H1 (cell line): Measurements from ENCODE around the gene SSTR5. TPM values are rescaled to one million over a fixed set of nuclear protein-coding genes. Genes with fewer than 3 reads are reported as not detected.

ENCODE experiments used
- CHD2 ChIP-seq: IDR thresholded peaks from 2 replicates; pipeline ENCODE4 v1.6.1; 2012; ENCODE audit warnings: low read length, improper control_type of control experiment
- HDAC2 ChIP-seq, 2 experiments: fragments of 300-600 bp in 1 of 2; sonication (generic) in 1 of 2; IDR thresholded peaks; 2 replicates each; pipeline ENCODE4 v1.6.1; 2011 to 2012; ENCODE audit warnings: low read depth in 2 of 2, low read length in 2 of 2, mild to moderate bottlenecking in 2 of 2, moderate library complexity in 2 of 2, borderline replicate concordance in 1 of 2, inconsistent platforms in 1 of 2
- JUND ChIP-seq: IDR thresholded peaks from 2 replicates; pipeline ENCODE4 v1.6.1; 2011; ENCODE audit warnings: mild to moderate bottlenecking, improper control_type of control experiment, low read length
- RAD21 ChIP-seq, 2 experiments: IDR thresholded peaks in 1 of 2; conservative IDR thresholded peaks in 1 of 2; 2 replicates each; pipeline ENCODE4 v1.6.1; 2011; ENCODE audit warnings: low read depth in 2 of 2, low read length in 2 of 2, improper control_type of control experiment in 1 of 2, inconsistent platforms in 1 of 2, mild to moderate bottlenecking in 1 of 2, moderate library complexity in 1 of 2
- RBBP5 ChIP-seq: IDR thresholded peaks from 2 replicates; pipeline ENCODE4 v1.7.1; 2012; ENCODE audit warnings: low read depth, mild to moderate bottlenecking, inconsistent platforms, low read length, moderate library complexity, borderline replicate concordance
- RNF2 ChIP-seq: fragments of 200-900, 300-1000 bp; sonication (generic); IDR thresholded peaks from 2 replicates; pipeline ENCODE4 v1.7.1; 2016; ENCODE audit warnings: borderline replicate concordance, low read depth, mild to moderate bottlenecking, antibody characterized with exemption, low read length; ENCODE audit not compliant: poor library complexity, severe bottlenecking; ENCODE audit errors: missing control alignments
- SIRT6 ChIP-seq: IDR thresholded peaks from one replicate; pipeline ENCODE4 v1.7.1; 2012; ENCODE audit warnings: low read length, inconsistent platforms
- SP2 ChIP-seq: IDR thresholded peaks from 2 replicates; pipeline ENCODE4 v1.6.1; 2012; ENCODE audit warnings: mild to moderate bottlenecking, low read length, inconsistent platforms
- SUZ12 ChIP-seq: fragments of 200-600 bp; sonication (generic); IDR thresholded peaks from 2 replicates; pipeline ENCODE4 v1.6.1; 2012; ENCODE audit warnings: mild to moderate bottlenecking, inconsistent platforms, low read length, moderate library complexity, mixed read lengths
- TEAD4 ChIP-seq: IDR thresholded peaks from 2 replicates; pipeline ENCODE4 v1.6.1; 2012; ENCODE audit warnings: low read depth, low read length, inconsistent platforms, mixed read lengths
- polyA plus RNA-seq, 7 experiments: library from polyadenylated mRNA; depleted of rRNA in 3 of 7; stranded (reverse) in 5 of 7; unstranded in 2 of 7; fragments of >200 nt in 5 of 7; fragments of 200-250 nt in 2 of 7; gene quantifications; 1 replicate in 5 of 7; 2 replicates in 1 of 7; 4 replicates in 1 of 7; pipeline versions ENCODE4 v1.2.1 to v1.2.3, GENCODE V29; 2011 to 2013; ENCODE audit warnings: missing spikeins in 2 of 7, mixed read lengths in 2 of 7
- total RNA-seq: library from RNA; stranded (reverse); fragmentation: NEBNext Ultra II Directional; extraction: Animal tissue kit (Norgen Biotek cat#: 25700); gene quantifications from 2 replicates; pipeline ENCODE4 v1.2.1, GENCODE V29; 2021
- TF ChIP-seq, protein P1 (sequence below), 3 experiments: IDR thresholded peaks; 1 replicate in 2 of 3; 2 replicates in 1 of 3; pipeline versions ENCODE4 v1.5.1 to v1.6.1; 2011; ENCODE audit warnings: low read length in 3 of 3, mild to moderate bottlenecking in 3 of 3, inconsistent platforms in 2 of 3, low read depth in 1 of 3, moderate library complexity in 1 of 3; ENCODE audit not compliant: insufficient read depth in 1 of 3; ENCODE audit errors: control extremely low read depth in 1 of 3
- TF ChIP-seq, protein P2 (sequence below): IDR thresholded peaks from 2 replicates; pipeline ENCODE4 v1.6.1; 2011; ENCODE audit warnings: low read length, improper control_type of control experiment
- TF ChIP-seq, protein P3 (sequence below): IDR thresholded peaks from 2 replicates; pipeline ENCODE4 v1.6.1; 2011; ENCODE audit warnings: low read depth, mild to moderate bottlenecking, low read length; ENCODE audit not compliant: insufficient read depth

The SSTR5 gene
- total and polyA plus RNA-seq, 2 of the 8 experiments (the other 6 are each of a cell fraction or from before 2014, with no cell fraction given), result 0.56 to 0.60 TPM

DNA sequence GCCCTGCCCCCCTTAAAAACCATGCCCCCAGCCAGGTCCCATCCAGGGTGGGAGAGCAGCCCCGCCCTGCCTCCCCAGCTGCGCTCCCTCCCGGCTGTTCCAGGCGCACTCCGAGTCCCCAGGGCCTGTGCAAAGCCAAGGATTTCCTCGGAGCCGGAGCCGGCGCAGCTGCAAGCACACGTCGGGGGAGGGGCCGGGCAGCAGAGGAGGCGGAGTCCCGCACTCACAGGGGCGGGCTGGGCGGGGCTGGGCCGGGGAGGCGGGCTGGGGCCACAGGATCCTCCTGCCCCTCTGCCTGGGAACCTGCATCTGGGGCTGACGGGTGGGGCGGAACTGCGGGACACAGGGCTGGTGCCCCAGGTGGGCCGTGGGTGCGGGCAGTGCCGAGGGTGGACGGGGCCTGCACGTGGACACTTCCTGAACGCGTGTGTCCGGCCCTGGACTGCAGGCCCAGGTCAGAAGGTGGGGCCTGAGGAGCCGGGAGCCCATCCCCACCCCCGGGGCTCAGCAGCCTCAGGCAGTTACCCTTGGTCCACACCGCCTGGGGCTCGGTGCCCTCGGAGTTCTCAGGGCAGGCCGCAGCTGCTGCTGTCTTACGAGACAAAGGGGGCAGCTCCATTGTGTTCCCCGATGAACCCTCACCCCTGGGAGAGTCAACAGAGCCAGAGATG, 24.0 kb upstream of the SSTR5 start (continued):
- TF ChIP-seq RBBP5 (no peak), RAD21 (IDR thresholded peaks at IDR 0.05 in 1 of 2, conservative IDR thresholded peaks at IDR 0.05 in 1 of 2; ENCODE audit: low read depth in 2 of 2, low read length in 2 of 2) (peak in 1 of 2 experiments; percentile 13; a peak in 2 of 4 replicates), TEAD4 (no peak), JUND (no peak), CHD2 (no peak), RNF2 (no peak), SIRT6 (no peak), SUZ12 (no peak), HDAC2 (IDR thresholded peaks at IDR 0.05; ENCODE audit: borderline replicate concordance in 1 of 2, low read depth in 2 of 2, low read length in 2 of 2) (no peak), SP2 (no peak)
- TF ChIP-seq, protein P1, sequence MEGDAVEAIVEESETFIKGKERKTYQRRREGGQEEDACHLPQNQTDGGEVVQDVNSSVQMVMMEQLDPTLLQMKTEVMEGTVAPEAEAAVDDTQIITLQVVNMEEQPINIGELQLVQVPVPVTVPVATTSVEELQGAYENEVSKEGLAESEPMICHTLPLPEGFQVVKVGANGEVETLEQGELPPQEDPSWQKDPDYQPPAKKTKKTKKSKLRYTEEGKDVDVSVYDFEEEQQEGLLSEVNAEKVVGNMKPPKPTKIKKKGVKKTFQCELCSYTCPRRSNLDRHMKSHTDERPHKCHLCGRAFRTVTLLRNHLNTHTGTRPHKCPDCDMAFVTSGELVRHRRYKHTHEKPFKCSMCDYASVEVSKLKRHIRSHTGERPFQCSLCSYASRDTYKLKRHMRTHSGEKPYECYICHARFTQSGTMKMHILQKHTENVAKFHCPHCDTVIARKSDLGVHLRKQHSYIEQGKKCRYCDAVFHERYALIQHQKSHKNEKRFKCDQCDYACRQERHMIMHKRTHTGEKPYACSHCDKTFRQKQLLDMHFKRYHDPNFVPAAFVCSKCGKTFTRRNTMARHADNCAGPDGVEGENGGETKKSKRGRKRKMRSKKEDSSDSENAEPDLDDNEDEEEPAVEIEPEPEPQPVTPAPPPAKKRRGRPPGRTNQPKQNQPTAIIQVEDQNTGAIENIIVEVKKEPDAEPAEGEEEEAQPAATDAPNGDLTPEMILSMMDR (IDR thresholded peaks at IDR 0.05; ENCODE audit: control extremely low read depth in 1 of 3, insufficient read depth in 1 of 3, low read depth in 1 of 3, low read length in 3 of 3), result no peak
- TF ChIP-seq, protein P2, sequence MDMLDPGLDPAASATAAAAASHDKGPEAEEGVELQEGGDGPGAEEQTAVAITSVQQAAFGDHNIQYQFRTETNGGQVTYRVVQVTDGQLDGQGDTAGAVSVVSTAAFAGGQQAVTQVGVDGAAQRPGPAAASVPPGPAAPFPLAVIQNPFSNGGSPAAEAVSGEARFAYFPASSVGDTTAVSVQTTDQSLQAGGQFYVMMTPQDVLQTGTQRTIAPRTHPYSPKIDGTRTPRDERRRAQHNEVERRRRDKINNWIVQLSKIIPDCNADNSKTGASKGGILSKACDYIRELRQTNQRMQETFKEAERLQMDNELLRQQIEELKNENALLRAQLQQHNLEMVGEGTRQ, result no peak
- TF ChIP-seq, protein P3, sequence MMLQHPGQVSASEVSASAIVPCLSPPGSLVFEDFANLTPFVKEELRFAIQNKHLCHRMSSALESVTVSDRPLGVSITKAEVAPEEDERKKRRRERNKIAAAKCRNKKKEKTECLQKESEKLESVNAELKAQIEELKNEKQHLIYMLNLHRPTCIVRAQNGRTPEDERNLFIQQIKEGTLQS, result no peak
